ENCODE data around the gene TMEM51. TPM values are rescaled to one million over a fixed set of nuclear protein-coding genes. Genes with fewer than 3 reads are reported as not detected.
A peak's percentile ranks its signal among the peaks of the same experiment; 100 is the strongest.

The TMEM51 gene
- total and polyA plus RNA-seq, 2 of the 4 experiments (the other 2 are of a cell fraction), result 2.7 to 10.2 TPM

GRCh38 chr1:15168479-15168878 is 14.9 kb downstream of the TMEM51 start:
- CTCF ChIA-PET, result interaction anchor here (1.0 to 1.6 kb wide), 3 partner anchors 11 to 104 kb away, joined by 3 to 6 read pairs (median 4); no protein-coding TSS in a partner anchor
- no CpG with 5 or more reads among the region's 5 CpGs for WGBS, 2 experiments (ENCODE audit: extremely low coverage in 2 of 2, insufficient read length in 1 of 2)

More at GRCh38 chr1:15168479-15168878, 14.9 kb downstream of the TMEM51 start:
- Histone ChIP-seq H3K56ac (ENCODE audit: extremely low read depth, insufficient read depth, low read length) (no peak overlapping the region), H3K9ac (ENCODE audit: low read depth, low read length) (no peak overlapping the region), H3K4me3 (ENCODE audit: insufficient read depth, low read depth, low read length) (no peak overlapping the region), H3K18ac (ENCODE audit: low read depth, low read length) (peak overlapping the region; percentile 2; the same call in 1 of the 2 replicates), H2AK5ac (ENCODE audit: low read depth, low read length) (no peak overlapping the region), H3K79me1 (ENCODE audit: low read depth in 1 of 2, low read length in 2 of 2) (peaks cover 38 to 74% of the 10 kb centered on the region in 2 experiments), H3K36me3 (ENCODE audit: control insufficient read depth, insufficient read depth, low read length) (no peaks in the 10 kb centered on the region), H2BK5ac (ENCODE audit: low read depth, low read length, poor library complexity, severe bottlenecking) (peak overlapping the region; percentile 78), H2BK15ac (ENCODE audit: low read depth, low read length) (0 out of 3 replicates have a peak overlapping the region, but pooled peaks have one; percentile 57), H2BK120ac (ENCODE audit: low read depth, low read length) (peak overlapping the region; percentile 70; the same call in 1 of the 2 replicates), H3K27ac (ENCODE audit: insufficient read depth, low read length) (peak overlapping the region; percentile 7; the same call in 1 of the 2 replicates), H4K20me1 (ENCODE audit: insufficient read depth, low read length) (peaks cover 7% of the 10 kb centered on the region; the same call in 1 of the 2 replicates), H3K14ac (replicated peaks; ENCODE audit: low read depth, low read length) (no peak overlapping the region; the same call in 1 of the 2 replicates), H4K91ac (ENCODE audit: insufficient read depth, low read depth, low read length) (no peak overlapping the region), H2BK20ac (ENCODE audit: low read depth, low read length) (peak overlapping the region; percentile 79), H4K8ac (ENCODE audit: low read depth in 2 of 2, low read length in 2 of 2) (peak overlapping the region in 1 of 2 experiments; percentile 77; a peak in 1 of 4 replicates), H3K23ac (ENCODE audit: low read depth, low read length) (peak overlapping the region; percentile 42; the same call in 1 of the 2 replicates), H3K9me1 (ENCODE audit: insufficient read depth, low read length) (peaks cover 22% of the 10 kb centered on the region), H3K4me1 (ENCODE audit: control insufficient read depth, insufficient read depth, low read length) (peaks cover 27% of the 10 kb centered on the region), H2AK9ac (replicated peaks; ENCODE audit: low read depth, low read length, poor library complexity) (no peak overlapping the region), H4K5ac (ENCODE audit: low read depth, low read length) (no peak overlapping the region; the same call in 1 of the 2 replicates), H3K27me3 (ENCODE audit: control insufficient read depth, insufficient read depth, low read length) (no peaks in the 10 kb centered on the region), H3K4ac (ENCODE audit: low read depth, low read length) (peak overlapping the region; percentile 68), H2AFZ (replicated peaks; ENCODE audit: low read length, poor library complexity) (no peak overlapping the region), H3K4me2 (ENCODE audit: low read depth, low read length) (no peak overlapping the region; the same call in 1 of the 2 replicates), H3K9me3 (ENCODE audit: control insufficient read depth, insufficient read depth, low read length) (no peaks in the 10 kb centered on the region)
- intact Hi-C loops (cut with micrococcal nuclease) (no loop called here), dilution Hi-C loops (cut with HindIII; ENCODE audit: low sequenced_read_pairs, unreplicated experiment) (no loop called here), in situ Hi-C loops (cut with MboI; ENCODE audit: low sequenced_read_pairs) (no loop called here)
- TF ChIP-seq MAZ (IDR thresholded peaks at IDR 0.05; ENCODE audit: borderline replicate concordance, low read depth, low read length) (no peak), RFX5 (IDR thresholded peaks at IDR 0.05; ENCODE audit: low read depth, low read length) (no peak), POLR2A (IDR thresholded peaks at IDR 0.05; ENCODE audit: low read depth, low read length) (peak; percentile 80), MAFK (IDR thresholded peaks at IDR 0.05; ENCODE audit: low read depth, low read length) (0 out of 2 replicates have a peak, but pooled peaks have one; percentile 1), BHLHE40 (IDR thresholded peaks at IDR 0.05; ENCODE audit: low read depth, low read length) (0 out of 2 replicates have a peak, but pooled peaks have one; percentile 5), MXI1 (IDR thresholded peaks at IDR 0.05; ENCODE audit: borderline replicate concordance, low read depth, low read length) (peak; percentile 32; the same call in 1 of the 2 replicates), FOS (IDR thresholded peaks at IDR 0.05; ENCODE audit: low read depth, low read length) (peak; percentile 94), CHD1 (IDR thresholded peaks at IDR 0.05; ENCODE audit: low read depth, low read length) (no peak), RAD21 (IDR thresholded peaks at IDR 0.05; ENCODE audit: low read length) (peak; percentile 45; the same call in 1 of the 2 replicates)
- TF ChIP-seq, protein P1, sequence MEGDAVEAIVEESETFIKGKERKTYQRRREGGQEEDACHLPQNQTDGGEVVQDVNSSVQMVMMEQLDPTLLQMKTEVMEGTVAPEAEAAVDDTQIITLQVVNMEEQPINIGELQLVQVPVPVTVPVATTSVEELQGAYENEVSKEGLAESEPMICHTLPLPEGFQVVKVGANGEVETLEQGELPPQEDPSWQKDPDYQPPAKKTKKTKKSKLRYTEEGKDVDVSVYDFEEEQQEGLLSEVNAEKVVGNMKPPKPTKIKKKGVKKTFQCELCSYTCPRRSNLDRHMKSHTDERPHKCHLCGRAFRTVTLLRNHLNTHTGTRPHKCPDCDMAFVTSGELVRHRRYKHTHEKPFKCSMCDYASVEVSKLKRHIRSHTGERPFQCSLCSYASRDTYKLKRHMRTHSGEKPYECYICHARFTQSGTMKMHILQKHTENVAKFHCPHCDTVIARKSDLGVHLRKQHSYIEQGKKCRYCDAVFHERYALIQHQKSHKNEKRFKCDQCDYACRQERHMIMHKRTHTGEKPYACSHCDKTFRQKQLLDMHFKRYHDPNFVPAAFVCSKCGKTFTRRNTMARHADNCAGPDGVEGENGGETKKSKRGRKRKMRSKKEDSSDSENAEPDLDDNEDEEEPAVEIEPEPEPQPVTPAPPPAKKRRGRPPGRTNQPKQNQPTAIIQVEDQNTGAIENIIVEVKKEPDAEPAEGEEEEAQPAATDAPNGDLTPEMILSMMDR (conservative IDR thresholded peaks at IDR 0.05; ENCODE audit: low read depth, low read length), result peak; percentile 32
- TF ChIP-seq, protein P2, sequence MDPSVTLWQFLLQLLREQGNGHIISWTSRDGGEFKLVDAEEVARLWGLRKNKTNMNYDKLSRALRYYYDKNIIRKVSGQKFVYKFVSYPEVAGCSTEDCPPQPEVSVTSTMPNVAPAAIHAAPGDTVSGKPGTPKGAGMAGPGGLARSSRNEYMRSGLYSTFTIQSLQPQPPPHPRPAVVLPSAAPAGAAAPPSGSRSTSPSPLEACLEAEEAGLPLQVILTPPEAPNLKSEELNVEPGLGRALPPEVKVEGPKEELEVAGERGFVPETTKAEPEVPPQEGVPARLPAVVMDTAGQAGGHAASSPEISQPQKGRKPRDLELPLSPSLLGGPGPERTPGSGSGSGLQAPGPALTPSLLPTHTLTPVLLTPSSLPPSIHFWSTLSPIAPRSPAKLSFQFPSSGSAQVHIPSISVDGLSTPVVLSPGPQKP (IDR thresholded peaks at IDR 0.05; ENCODE audit: borderline replicate concordance, low read depth, low read length), result no peak
- BruUV-seq (replicated peaks), result no TSS peak
- ATAC-seq (ENCODE audit: low read depth) (peak; percentile 88), DNase-seq (peak; percentile 99)
- POLR2A ChIA-PET (ENCODE audit: unreplicated experiment), result interaction anchor here (0.7 kb wide), 1 partner anchor 9 kb away, joined by 5 read pairs; no protein-coding TSS in a partner anchor

Measured in IMR-90 (cell line).